ENCODE results near the gene TANC1.

DNA sequence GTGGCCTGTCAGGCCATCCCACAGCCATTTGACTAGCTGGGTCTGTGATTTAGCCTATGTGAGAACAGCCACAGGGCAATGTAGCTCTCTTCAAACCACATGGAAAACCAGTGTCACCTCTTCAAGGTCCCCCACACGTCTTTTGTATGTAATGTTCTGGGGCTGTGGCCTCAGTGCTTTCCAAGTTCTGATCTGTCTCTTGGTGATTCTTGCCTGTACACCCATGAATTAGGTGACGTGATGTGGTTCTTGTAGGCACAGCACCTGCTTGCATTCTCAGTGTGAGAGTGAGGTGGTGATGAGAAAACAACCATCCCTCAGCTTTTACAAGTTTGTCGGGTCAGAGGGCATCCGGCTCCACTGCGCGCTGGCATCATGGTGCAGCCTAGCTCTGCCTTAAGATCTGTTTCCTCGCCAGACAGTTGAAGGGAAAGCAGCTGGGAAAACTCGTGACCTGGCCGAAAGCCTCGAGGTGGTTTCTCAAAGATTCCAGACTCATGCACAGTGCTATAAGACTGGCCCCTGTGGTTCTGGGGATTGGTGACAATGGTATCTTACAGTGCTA, 125.8 kb downstream of the TANC1 start:
- TF ChIP-seq, protein P1, sequence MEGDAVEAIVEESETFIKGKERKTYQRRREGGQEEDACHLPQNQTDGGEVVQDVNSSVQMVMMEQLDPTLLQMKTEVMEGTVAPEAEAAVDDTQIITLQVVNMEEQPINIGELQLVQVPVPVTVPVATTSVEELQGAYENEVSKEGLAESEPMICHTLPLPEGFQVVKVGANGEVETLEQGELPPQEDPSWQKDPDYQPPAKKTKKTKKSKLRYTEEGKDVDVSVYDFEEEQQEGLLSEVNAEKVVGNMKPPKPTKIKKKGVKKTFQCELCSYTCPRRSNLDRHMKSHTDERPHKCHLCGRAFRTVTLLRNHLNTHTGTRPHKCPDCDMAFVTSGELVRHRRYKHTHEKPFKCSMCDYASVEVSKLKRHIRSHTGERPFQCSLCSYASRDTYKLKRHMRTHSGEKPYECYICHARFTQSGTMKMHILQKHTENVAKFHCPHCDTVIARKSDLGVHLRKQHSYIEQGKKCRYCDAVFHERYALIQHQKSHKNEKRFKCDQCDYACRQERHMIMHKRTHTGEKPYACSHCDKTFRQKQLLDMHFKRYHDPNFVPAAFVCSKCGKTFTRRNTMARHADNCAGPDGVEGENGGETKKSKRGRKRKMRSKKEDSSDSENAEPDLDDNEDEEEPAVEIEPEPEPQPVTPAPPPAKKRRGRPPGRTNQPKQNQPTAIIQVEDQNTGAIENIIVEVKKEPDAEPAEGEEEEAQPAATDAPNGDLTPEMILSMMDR (conservative IDR thresholded peaks at IDR 0.05; ENCODE audit: low read length), result no peak
- TF ChIP-seq EZH2phosphoT487 (IDR thresholded peaks at IDR 0.05; ENCODE audit: borderline replicate concordance), result no peak
